Skin epidermis (tissue), 12 donors: ENCODE data around the gene SCN9A.
"Not testable (repeated sequence)": the region's sequence is repeated elsewhere in the genome, so short reads cannot be mapped to it uniquely, and the experiment has no call there.

Experiments
- H3K27ac ChIP-seq, 21 experiments: fragments of 200-600 bp; sonication (generic) in 11 of 21; one replicate each; pipeline ENCODE4 v1.5.0; 2020; ENCODE audit warnings: mild to moderate bottlenecking in 3 of 21, inconsistent platforms in 2 of 21, moderate library complexity in 2 of 21
- H3K4me3 ChIP-seq, 7 experiments: fragments of 200-600 bp; sonication (generic) in 2 of 7; one replicate each; pipeline ENCODE4 v1.5.0; 2020; ENCODE audit warnings: inconsistent platforms in 2 of 7, mild to moderate bottlenecking in 2 of 7, moderate library complexity in 1 of 7

SCN9A gene

DNA sequence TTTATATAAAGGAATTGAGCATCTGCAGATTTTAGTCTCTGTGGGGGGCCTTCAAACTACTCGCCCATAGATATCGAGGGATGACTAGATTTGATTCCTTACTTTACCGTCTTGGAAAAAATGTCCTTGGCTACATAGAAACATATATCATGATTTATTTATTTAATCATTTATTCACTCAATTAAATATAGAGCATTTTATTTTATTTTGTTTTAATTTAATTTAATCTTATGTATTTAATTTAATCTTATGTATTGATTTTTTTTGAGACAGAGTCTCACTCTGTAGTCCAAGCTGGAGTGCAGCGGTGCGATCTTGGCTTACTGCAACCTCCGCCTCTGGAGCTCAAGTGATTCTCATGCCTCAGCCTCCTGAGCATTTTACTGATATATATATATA is 105.4 kb downstream of the SCN9A start:
- Histone ChIP-seq H3K27ac (no peak overlapping the region), H3K4me3 (no peak overlapping the region)

- Histone ChIP-seq H3K4me3 (no peak overlapping the region), H3K27ac (no peak overlapping the region)
Measured at GRCh38 chr2:166269322-166269721, 106.4 kb downstream of the SCN9A start.

DNA sequence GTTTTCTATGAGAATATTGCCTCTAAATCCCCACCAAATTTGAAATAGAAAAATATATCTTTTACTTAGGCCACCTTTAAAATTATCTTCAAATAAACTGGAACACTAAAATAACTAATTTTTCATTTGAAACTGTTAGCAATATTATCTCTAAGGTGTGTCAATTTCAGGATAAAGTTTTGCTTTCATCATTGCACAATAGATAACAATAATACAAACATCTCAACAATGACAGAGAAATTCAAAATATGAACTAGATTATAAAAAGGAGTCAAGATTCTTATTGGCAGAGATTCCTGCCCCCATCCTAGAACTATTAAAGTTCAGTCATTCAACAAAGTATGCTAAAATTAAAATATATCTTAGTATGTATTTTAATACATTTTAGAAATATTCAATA is 117.9 kb downstream of the SCN9A start:
- Histone ChIP-seq H3K27ac (no peak overlapping the region), H3K4me3 (no peak overlapping the region)

DNA sequence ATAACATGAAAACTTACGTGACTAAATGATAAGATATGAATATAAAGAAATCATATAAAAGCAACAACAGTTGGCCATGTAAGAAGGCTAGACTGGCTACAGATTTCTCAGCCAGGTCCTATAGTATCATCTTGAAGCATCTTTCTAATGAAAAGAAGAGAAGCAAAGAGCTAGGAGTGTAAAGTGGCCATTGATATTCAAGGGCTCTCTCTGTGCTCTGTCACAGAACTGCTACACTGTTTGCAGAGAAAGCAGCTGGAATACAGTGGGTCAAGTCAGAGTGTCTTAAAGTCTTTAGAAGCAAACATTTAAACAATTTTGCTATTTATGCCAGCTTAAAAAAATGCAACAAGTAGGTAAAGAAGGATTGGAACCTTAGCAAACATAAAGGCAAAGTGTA is 118.8 kb downstream of the SCN9A start:
- no peak overlapping the region for H3K4me3 ChIP-seq
- no peak overlapping the region for H3K27ac ChIP-seq

DNA sequence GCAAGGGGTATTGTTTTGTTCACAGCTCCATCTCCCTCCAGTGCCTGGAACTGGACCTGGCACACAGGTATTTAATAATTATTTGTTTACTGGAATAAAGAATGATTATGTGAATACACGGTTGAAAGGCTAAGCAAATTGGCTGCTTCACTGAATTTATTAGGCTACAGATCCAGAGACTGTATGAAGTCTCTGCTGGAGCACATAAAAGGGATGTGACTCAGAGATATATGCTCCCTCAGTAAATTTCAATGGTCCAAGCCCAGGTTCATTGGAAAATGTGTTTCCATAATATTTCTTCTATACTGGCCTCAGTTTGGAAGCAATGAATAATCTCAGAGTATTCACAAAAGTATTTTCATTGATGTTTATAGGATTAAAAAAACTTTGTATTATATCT is 126.4 kb downstream of the SCN9A start:
- no peak overlapping the region for H3K27ac ChIP-seq
- H3K4me3 ChIP-seq, result no peak overlapping the region

GRCh38 chr2:166246901-166247300 is 128.8 kb downstream of the SCN9A start:
- no peak overlapping the region for H3K4me3 ChIP-seq
- no peak overlapping the region for H3K27ac ChIP-seq

- Histone ChIP-seq H3K27ac (no peak overlapping the region), H3K4me3 (no peak overlapping the region)
Measured at GRCh38 chr2:166242309-166242708, 133.4 kb downstream of the SCN9A start.

- no peak overlapping the region for H3K4me3 ChIP-seq
- H3K27ac ChIP-seq, result no peak overlapping the region
Measured at GRCh38 chr2:166240387-166241313, 135.1 kb downstream of the SCN9A start.

DNA sequence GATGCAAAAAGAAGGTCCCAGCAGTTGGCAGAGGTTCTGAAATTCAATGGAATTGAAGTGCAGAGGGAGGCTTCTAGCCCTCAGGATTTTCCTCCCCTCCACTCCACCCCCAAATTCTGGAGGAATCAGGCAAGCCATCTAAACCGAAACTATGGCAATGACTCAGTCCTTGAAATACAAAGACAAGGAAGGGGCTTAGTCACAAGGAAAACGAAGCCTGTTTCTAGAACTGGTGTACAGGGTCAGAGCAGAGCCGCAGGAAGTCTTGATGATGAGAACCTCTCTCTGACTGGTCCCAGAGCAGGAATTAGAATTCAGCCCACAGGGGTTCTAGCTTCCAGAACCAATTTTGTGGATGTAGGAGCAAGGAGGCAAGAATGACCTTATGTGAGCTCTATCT is 136.2 kb downstream of the SCN9A start:
- Histone ChIP-seq H3K27ac (no peak overlapping the region), H3K4me3 (no peak overlapping the region)

DNA sequence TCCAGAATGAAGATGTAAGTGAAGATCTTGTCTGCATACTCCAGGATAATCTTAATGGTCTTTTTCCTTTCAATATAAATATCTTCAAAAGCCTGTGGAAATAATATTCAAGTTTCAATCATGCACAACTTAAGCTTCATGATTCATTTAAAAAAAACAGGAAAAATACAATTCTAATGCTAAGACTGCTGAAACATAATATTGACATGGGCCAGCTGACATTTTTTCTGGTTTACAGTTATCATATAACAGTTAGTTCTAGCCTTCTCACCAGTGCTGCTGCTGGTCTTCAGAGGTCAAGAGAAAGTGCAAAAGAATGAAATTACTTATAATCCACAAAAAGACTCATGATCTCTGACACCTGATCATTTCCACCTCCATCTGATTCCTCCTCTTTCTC is 137.6 kb downstream of the SCN9A start:
- Histone ChIP-seq H3K4me3 (no peak overlapping the region), H3K27ac (no peak overlapping the region)

DNA sequence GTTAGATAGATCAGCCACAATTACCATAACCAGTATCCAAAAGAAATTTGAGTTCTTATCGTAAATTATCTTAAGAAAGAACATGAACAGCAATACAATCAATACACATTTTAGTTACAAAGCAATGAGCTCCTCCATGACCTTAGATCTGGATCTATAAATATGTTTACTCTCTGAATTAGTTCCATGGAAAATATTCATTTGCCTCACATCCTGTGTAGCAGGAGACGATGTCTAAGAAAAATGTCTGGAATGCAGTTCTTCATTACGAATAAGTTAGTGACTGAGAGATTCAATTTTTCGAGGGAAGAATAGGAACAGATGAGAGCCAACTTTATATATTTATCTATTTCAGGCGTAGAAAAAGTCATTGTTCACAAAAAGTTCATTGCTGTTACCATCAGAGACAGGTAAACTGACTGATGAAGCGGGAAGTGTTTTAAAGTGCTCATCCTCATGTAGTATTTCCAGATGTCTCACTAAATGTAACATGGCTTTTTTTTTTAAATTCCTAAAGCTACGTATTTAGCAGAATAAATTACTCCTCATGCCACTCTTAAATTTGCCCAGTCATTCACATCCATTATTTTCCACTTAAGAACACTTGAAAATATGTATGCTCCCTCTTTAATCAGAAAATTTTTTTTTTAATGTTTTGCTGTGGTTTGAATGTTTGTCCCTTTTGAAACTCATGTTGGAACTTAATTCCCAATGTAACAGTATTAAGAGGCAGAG is 141.5 kb downstream of the SCN9A start:
- no peak overlapping the region for H3K4me3 ChIP-seq

DNA sequence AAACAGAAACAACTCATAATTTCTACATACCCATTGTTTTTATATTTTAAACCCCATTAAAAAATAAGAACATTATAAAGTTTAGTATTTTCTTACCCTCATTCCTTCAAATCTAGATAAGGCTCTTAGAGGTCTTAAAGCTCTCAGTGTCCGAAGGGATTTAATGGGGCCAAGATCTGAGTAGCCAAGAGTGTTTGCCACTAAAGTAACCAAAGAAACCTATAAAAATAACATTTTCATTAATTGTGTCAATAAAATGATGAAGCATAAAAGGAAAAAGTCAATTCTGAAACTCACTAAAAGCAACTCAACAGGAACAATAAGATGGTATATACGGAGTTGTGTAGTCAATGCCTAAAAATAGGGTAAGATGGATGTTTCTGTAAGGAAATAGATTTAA is 142.5 kb downstream of the SCN9A start:
- no peak overlapping the region for H3K4me3 ChIP-seq
- H3K27ac ChIP-seq, result no peak overlapping the region

More for the DNA sequence above, 141.5 kb downstream of the SCN9A start:
- H3K27ac ChIP-seq, result no peak overlapping the region

- no peak overlapping the region for H3K4me3 ChIP-seq
- H3K27ac ChIP-seq, result no peak overlapping the region
Measured at GRCh38 chr2:166230724-166231070, 145.0 kb downstream of the SCN9A start.

- H3K4me3 ChIP-seq, result no peak overlapping the region
- H3K27ac ChIP-seq, result no peak overlapping the region
Measured at GRCh38 chr2:166230024-166230723, 145.6 kb downstream of the SCN9A start.

DNA sequence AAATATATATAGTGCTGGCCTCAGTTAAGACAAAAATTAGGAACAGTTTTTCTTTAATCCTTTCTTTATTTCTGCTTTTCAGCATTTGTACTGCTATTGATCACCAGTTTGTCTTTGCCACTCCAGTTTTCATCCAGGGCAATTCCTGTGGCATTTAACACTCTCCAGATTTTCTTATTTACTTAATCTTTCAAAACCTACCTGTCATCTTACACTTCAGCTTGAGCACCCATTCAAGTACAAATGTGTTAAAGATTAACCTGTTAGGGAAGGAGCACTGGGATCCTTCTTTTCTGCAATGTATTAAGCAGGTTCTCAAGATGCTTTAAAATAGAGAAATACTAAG is 146.1 kb downstream of the SCN9A start:
- no peak overlapping the region for H3K27ac ChIP-seq
- H3K4me3 ChIP-seq, result no peak overlapping the region

DNA sequence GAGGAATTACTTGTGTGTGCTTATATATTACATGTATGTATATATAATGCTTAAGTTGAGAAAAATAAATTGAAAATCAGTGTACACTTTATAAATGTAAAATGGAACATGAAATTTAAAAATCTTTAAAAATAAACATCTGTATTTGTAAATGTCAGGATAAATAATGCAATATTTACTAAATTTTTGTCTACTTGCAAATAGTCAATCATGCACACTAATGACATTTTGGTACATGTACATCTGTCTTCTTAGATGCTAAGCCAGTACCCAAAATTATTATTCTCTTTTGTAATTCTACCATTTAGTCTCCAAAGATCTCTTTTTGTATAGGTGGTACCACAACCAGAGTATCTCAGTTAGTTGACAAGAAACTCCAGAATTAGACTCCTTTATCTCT is 151.5 kb downstream of the SCN9A start:
- H3K4me3 ChIP-seq, result no peak overlapping the region

GRCh38 chr2:166223298-166223697 is 152.4 kb downstream of the SCN9A start:
- no peak overlapping the region for H3K27ac ChIP-seq
- no peak overlapping the region for H3K4me3 ChIP-seq

More for the DNA sequence above, 151.5 kb downstream of the SCN9A start:
- no peak overlapping the region for H3K27ac ChIP-seq

- no peak overlapping the region for H3K27ac ChIP-seq
- no peak overlapping the region for H3K4me3 ChIP-seq
Measured at GRCh38 chr2:166211079-166211478, 164.7 kb downstream of the SCN9A start.

DNA sequence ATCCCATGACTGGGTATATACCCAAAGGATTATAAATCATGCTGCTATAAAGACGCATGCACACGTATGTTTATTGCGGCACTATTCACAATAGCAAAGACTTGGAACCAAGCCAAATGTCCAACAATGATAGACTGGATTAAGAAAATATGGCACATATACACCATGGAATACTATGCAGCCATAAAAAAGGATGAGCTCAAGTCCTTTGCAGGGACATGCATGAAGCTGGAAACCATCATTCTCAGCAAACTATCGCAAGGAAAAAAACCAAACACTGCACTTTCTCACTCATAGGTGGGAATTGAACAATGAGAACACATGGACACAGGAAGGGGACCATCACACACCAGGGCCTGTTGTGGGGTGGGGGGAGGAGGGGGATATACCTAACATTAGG is 165.8 kb downstream of the SCN9A start:
- not testable (repeated sequence) for H3K27ac ChIP-seq, H3K4me3 ChIP-seq

DNA sequence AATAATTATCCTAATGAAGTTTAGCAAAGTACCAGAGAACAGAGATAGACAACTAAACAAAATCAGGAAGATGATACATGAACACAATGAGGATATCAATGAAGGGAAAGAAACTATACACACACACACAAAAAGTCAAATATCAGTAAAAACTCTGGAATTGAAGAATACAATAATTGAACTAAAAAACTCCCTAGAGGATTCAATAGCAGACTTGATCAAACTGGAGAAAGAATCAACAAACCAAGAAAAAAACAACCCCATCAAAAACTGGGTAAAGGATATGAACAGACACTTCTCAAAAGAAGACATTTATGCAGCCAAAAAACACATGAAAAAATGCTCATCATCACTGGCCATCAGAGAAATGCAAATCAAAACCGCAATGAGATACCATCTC is 166.4 kb downstream of the SCN9A start:
- not testable (repeated sequence) for H3K4me3 ChIP-seq

DNA sequence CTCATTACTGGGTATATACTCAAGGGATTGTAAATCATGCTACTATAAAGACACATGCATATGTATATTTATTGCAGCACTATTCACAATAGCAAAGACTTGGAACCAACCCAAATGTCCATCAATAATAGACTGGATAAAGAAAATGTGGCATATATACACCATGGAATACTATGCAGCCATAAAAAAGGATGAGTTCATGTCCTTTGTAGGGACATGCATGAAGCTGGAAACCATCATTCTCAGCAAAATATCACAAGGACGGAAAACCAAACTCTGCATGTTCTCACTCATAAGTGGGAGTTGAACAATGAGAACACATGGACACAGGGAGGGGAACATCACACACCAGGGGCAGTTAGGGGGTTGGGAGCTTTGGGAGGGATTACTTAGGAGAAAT is 169.6 kb downstream of the SCN9A start:
- not testable (repeated sequence) for H3K4me3 ChIP-seq, H3K27ac ChIP-seq

More for the DNA sequence above, 166.4 kb downstream of the SCN9A start:
- H3K27ac ChIP-seq, result not testable (repeated sequence)
